Cortex of kidney (tissue), 1 donor: ENCODE measurements around the gene MAVS.
"Not testable (repeated sequence)": the region's sequence is repeated elsewhere in the genome, so short reads cannot be mapped to it uniquely, and the experiment has no call there.

Experiments used
- DNase-seq: peaks from one replicate; lab custom pipeline; 2025; lab: John Stamatoyannopoulos, UW

Gene MAVS

DNA sequence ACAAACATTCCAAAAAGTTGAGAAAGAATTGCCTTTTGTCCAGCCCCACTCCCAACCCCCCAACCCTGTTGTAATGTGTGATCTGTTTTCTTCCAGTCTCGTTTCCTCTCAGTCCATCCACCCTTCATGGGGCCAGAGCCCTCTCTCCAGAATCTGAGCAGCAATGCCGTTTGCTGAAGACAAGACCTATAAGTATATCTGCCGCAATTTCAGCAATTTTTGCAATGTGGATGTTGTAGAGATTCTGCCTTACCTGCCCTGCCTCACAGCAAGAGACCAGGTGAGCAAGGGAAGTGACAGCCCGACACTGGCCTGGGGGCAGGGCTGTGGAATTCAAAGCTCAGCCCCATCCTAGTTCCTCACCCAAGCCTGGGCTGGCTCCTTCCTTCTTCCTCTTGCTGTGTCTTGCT, 7.8 kb downstream of the MAVS start:
- no peak for DNase-seq

DNA sequence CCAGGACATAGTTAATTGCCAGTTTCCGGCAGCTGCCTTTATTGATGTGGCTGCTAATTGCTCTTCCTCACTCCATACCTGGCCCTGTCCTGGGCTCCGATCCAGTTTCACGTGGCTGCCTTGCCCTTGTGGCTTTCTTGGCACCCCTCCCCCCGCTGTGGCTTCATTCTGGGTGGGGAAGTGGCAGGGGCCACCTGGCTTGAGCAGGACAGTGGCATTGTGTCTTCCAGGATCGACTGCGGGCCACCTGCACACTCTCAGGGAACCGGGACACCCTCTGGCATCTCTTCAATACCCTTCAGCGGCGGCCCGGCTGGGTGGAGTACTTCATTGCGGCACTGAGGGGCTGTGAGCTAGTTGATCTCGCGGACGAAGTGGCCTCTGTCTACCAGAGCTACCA, 10.8 kb downstream of the MAVS start:
- DNase-seq = no peak

DNA sequence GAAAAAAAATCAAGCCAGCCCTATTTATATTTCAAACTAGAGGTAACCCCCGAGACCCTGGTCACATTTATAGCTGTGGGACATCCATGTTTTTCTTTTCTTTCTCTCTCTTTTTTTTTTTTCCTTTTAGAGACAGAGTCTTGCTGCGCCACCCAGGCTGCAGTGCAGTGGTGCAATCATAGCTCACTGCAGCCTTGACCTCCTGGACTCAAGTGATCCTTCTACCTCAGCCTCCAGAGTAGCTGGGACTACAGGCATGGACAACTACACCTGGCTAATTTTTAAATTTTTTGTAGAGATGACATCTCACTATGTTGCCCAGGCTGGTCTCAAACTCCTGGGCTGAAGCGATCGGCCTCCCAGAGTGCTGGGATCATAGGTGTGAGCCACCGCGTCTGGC, 12.1 kb downstream of the MAVS start:
- no peak for DNase-seq

DNA sequence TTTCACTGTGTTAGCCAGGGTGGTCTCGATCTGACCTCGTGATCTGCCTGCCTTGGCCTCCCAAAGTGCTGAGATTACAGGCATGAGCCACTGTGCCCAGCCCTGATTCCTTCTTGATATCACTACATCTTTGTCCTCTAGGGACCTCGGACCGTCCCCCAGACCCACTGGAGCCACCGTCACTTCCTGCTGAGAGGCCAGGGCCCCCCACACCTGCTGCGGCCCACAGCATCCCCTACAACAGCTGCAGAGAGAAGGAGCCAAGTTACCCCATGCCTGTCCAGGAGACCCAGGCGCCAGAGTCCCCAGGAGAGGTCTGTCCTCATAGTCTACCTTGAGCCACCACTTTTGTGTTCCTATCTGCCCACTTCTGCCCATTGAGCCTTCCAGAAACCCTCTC, 14.6 kb downstream of the MAVS start:
- DNase-seq = no peak

DNA sequence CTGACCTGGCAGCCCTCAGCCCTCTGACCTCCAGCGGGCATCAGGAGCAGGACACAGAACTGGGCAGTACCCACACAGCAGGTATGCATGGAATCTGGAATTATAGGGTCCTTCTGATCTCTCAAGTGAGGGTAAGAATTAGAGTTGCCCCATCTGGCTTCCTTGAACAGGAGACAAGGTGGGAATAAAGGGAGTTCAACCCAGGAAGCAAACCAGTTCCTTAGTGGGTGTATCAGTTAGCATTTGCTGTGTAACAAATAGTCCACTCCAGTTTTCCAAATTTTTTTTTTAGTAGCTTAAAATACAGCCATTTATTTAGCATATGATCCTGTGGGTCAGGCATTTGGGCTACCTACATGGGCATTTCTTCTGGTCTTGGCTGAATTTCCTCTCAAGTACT, 15.7 kb downstream of the MAVS start:
- no peak for DNase-seq

DNA sequence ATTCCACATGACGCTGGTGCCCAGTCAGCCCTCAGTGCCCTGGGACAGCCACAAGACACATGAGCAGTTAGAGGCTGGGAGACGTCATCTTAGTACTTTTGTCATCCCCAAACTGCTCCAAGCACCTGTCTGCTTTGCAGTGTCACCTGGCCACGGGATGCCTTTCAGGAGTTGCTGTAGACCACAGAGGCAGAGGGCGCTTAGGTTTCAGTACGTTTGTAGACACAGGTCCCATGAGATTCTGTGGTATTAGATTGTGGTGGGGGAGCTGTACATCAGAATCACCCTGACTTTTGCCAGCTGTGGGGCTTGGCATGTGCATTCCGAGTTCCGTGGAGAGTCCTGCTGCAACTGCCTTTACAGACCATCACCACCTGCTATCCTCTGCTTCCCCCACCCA, 16.7 kb downstream of the MAVS start:
- DNase-seq = no peak

DNA sequence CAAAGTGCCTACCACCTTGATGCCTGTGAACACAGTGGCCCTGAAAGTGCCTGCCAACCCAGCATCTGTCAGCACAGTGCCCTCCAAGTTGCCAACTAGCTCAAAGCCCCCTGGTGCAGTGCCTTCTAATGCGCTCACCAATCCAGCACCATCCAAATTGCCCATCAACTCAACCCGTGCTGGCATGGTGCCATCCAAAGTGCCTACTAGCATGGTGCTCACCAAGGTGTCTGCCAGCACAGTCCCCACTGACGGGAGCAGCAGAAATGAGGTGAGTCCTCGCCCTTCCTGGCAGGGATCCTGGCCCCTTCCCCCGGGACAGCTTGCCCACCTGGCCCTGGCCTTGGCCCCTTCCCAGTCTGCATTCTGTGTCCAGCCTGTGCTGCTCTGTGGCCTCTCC, 17.9 kb downstream of the MAVS start:
- no peak for DNase-seq

DNA sequence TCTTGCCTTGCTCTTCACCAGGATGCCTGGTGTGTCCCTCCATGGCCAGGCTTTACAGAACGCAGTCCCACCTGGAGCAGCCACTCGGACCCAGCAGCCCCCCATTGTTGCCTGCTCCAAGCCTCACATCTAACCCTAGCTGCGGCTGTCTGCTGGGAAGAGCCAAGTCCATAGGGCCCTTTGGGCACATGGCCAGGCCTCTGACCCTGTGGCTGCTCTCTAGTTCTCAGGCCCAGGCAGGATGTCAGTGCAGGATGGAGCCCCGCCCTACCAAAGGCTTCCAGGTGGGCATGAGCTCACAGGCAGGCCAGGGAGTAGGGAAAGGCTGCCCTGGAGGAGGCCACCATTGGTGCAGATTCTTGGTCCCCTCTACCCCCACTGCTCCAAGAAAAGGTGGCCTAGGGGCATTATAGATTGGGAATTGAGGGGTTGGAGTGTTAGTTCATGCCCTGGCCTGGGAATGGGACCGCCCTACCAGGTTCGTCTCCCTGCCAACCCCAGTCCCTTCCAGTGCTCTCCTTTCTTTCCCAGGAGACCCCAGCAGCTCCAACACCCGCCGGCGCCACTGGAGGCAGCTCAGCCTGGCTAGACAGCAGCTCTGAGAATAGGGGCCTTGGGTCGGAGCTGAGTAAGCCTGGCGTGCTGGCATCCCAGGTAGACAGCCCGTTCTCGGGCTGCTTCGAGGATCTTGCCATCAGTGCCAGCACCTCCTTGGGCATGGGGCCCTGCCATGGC, 18.7 kb downstream of the MAVS start:
- no peak for DNase-seq

DNA sequence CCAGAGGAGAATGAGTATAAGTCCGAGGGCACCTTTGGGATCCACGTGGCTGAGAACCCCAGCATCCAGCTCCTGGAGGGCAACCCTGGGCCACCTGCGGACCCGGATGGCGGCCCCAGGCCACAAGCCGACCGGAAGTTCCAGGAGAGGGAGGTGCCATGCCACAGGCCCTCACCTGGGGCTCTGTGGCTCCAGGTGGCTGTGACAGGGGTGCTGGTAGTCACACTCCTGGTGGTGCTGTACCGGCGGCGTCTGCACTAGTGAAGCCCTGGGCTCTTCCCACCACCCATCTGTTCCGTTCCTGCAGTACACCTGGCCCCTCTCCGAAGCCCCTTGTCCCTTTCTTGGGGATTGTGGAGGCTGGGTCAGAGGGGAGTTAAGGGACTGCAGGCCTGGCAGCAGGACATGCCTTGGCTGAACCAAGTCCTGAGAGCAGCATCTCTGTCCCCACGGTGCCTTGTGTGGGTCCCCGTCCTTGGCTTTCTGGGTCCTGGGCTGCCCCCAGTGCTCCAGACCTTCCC, 19.3 kb downstream of the MAVS start:
- DNase-seq = no peak

DNA sequence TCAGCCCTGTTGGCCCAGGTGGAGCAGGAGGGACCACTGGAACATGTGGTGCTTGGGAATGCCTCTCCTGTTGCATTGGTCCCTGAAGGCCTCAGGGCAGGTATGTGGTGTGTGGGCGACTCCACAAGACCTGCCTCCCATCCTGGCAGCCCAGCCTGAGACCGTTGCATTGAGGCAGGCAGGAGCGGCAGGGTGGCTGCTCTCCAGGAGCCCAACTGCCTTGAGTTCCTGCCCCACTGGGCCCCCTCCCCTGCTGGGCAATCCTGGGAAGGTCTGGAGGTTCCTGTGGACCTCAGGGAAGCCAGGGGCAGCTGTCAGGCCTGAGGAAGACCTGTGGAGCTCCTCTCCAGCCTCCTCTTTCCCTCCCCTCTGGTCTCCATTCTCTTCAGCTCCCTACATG, 19.8 kb downstream of the MAVS start:
- DNase-seq = no peak

DNA sequence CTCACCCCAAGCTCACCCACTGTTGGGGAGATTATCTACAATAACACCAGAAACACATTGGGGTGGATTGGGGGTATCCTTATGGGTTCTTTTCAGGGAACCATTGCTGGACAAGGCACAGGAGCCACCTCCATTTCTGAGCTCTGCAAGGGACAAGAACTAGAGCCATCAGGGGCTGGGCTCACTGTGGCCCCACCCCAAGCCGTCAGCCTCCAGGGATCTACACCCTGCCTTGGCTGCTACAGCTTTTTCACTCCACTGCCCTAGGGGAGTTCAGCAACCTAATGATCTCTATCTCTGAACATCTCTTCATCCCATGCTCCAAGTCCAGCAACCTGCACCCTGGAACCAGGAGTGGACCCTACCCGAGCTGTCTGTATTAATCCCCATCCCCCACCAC, 21.2 kb downstream of the MAVS start:
- no peak for DNase-seq

DNA sequence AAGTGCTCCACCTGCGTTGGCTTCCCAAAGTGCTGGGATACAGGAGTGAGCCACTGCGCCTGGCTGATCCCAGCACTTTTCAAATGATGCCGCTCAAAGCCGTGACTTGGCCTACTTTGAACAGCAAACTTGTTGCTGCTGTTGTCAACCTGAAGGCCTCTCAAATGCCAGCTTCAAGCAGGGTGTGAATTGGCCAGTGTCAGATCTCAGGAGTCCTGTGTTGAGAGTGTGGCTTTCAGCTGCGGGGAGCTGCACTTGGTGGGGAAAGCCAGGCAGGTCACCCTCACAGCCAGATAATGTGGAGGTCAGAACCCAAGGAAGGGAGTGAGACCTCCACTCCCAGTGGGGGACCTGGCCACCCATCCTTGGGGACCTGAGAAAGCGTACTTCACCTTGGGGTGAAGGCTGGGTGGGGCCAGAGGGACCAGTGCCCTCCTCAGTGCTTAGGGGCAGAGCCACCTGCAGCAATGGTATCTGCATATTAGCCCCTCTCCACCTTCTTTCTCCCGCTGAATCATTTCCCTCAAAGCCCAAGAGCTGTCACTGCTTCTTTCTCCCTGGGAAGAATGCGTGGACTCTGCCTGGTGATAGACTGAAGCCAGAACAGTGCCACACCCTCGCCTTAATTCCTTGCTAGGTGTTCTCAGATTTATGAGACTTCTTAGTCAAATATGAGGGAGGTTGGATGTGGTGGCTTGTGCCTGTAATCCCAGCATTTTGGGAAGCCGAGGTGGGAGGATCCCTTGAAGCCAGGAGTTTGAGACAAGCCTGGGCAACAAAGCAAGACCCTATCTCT, 23.4 kb downstream of the MAVS start:
- DNase-seq = no peak

DNA sequence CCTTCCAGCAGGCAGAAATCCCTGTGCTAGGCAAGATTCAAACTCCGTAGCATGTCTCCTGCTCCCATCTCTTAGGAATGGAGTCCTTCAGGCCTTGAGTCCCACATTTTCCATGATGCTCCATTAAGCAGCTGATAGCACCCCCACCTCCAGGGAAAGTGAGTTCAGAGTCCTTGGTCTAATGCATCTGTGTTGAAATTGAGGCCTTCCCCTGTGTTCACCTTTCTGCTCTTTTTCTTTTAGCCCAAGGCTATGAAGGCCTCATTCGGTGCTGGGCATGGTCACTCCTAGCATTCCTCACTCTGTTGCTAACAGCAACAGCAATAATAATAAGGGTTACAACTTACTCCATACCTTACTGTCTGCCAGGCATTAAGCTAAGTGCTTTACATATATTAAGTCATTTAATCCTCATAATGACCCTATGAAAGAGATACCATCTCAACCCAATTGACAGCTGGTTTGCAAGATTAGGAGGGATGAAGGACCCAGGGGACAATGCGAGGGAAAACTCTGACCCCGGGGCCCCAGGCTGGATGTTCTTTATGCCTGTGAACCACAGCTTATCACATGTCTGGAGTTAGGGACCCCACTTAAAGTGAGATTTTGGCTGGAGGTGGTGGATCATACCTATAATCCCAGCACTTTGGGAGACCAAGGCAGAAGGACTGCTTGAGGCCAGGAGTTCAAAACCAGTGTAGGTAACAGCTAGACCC, 25.1 kb downstream of the MAVS start:
- no peak for DNase-seq

DNA sequence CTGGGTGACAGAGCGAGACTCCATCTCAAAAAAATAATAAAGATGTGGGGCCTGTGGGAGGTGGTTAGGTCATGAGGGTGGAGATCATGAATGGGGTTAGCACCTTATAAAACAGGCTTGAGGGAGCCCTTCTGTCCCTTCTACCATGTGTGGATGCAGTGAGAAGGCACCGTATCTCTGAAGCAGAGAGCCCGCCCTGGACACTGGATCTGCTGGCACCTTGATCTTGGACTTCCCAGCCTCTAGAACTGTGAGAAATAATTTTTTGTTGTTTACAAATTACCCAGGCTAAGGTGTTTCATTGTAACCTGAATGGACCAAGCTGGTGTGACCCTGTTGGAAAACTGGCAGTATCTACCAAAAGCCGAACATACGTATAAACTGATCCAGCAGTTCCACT, 26.9 kb downstream of the MAVS start:
- DNase-seq = no peak

DNA sequence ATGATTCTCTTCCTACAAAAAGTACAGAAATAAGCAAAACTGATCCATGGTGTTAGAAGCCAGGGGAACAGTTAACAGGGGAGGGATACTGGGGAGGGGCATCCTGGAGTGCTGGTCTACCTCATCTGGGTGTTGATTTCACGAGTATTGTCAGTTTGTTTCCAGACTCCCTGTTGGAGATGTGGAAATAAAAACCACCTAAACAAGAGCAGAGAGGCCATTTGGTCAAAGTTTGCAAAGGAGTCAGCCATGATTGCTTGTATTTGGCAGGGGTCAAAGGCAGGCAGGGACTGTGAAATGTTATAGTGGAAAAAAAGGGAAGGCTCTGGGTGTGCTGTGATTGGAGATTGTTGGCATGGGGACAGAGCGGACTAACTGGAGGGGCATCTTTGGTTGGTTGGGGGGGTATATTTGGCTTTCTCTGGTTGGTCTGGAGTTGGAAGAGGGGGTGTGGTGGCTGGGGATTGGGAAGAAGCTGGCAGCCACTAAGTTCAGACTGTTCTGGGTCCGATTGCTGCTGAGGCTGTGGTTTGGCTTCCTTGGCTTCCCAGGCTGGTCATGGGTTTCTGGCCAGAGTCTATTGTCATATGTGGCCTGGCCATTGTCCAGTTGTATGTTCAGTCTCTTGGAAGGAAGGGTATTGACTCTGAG, 27.7 kb downstream of the MAVS start:
- no peak for DNase-seq

DNA sequence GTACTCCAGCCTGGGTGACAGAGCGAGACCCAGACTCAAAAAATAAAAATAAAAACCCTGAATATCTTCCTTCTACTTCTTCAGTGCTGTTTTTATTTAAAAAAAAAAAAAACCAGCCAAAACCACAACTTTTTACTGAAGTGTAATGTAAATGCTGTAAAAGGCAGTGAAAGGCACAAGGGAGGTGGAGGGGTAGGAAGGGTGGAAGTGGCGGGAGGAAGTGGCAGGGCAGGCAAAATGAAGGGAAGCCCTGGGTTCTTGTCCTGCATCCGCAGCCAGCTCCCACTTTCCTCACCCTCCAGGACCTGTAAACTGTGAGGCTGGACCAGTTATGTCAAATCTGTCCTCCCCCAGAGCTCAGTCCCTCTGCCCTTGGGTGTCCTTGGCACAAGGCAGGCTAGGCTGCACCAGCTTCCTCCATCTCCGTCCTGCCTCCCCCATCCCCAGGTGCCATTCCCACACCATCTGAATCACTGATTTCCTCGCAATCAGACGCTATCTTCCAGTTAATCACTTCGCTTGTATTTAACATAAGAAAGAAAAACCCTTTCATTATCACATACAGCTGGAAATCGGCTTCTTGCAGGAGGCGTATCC, 28.8 kb downstream of the MAVS start:
- no peak for DNase-seq

DNA sequence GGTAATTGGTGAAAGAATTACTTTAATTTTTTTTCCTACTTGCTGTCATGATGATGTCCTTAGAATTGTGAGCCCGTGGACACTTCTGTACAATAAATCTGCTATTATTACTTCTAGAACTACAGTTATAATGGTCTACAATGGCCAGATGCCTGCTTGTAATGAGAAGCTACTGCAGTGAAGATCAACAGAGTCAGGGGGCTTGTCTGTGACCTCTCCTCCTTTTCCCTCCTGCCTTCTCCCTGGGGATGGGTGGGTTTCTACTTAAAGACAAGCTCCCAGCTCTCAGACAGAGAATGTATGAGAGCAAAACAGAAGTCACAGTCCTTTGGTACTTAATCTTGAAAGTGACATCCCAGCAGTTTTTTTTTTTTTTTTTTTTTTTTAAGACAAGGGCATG, 29.4 kb downstream of the MAVS start:
- no peak for DNase-seq

DNA sequence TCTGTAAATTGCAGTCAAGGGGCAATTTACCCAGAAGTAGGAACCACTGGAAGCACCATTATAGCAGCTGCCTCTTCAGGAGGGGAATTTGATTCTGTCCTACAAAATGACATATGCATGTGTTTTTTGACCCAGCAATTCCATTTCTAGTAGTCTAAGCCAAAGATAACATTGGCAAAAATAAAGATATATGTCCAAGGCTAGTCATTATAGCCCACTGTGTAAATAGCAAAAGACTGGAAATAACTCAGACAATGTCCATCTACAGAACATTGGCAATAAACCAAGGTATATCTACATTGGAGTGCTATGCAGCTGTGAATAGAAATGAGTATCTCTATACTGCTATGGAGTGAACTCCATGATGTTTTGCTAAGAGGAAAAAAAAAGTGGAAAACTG, 30.0 kb downstream of the MAVS start:
- no peak for DNase-seq

DNA sequence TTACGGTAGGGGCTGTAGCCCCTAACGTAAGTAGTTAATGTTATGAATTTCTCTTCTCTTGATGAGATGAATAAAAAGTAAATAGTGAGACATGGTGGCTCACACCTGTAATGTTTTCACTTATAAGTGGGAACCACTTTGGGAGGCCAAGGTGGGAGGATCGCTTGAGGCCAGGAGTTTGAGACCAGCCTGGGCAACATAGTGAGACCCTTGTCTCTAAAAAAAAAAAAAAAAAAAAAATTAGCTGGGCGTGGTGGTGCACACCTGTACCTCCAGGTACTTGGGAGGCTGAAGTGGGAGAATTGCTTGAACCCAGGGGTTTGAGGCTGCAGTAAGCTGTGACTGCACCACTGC, 32.3 kb downstream of the MAVS start:
- DNase-seq = not testable (repeated sequence)

DNA sequence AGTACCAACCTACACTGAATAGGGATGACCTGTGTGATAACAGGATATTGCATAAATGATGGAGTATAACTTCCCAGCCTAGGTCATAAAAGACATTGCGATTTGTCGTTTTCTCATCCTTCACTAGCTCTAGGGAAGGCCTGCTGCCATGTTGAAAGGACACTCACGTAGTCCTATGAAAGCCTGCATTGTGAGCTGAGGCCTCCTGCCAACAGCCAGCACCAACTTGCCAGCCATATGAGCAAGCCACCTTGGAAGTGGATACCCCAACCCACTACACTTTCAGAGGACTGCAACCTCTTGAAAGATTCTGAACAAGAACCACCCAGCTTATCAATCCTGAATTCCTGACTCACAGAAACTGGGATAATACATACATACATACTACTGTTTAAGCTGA, 39.1 kb downstream of the MAVS start:
- DNase-seq = no peak

DNA sequence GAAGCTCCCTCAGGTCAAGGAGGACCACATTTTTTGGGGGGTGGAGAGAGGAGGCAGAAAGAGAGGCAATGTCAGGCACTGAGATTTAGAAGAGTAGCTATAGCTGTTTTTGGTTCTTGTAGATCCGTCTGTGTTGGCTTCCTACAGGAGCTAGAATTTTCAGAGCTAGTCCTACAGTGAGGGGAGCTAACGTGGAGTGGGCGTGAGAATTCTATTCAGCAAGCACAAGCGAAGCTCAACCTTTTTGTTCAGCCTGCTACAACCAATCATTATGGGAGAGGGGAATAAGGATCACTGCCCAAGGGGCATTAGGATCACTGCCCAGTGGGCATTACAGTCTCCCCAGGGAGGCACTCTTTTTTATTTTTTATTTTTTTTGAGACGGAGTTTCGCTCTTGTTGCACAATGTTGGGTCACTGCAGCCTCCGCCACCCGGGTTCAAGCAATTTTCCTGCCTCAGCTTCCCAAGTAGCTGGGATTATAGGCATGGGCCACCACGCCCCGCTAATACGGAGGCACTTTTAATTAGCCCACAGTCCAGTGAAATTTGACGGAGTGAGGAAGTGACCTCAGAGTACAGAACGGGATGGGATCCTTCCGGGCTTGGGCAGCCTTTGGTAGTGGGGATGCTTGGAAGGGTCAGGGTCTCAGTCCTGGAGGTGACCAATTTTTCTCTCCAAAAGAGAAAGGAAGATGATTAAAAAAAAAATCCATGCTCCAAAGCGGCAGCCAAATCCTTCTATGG, 41.4 kb downstream of the MAVS start:
- no peak for DNase-seq
